Islet of Langerhans (tissue), 1 donor: ENCODE data around the gene ALPP.
"Not testable (repeated sequence)": the region's sequence is repeated elsewhere in the genome, so short reads cannot be mapped to it uniquely, and the experiment has no call there.

Experiments
- FAIRE-seq: peaks from one replicate; lab custom pipeline; 2011; peaks lifted over from hg19 to GRCh38; lab: Jason Lieb, UNC

The ALPP gene

GRCh38 chr2:232364806-232365594 lies 13.6 kb upstream of the ALPP start:
- not testable (repeated sequence) for FAIRE-seq

GRCh38 chr2:232365621-232366321 lies 12.8 kb upstream of the ALPP start:
- FAIRE-seq, result no peak

GRCh38 chr2:232366461-232366860 lies 12.1 kb upstream of the ALPP start:
- FAIRE-seq, result not testable (repeated sequence)

GRCh38 chr2:232367016-232367415 lies 11.5 kb upstream of the ALPP start:
- FAIRE-seq, result no peak

GRCh38 chr2:232367591-232368233 lies 10.8 kb upstream of the ALPP start:
- no peak for FAIRE-seq

- no peak for FAIRE-seq
These were observed 10.2 kb upstream of the ALPP start for GRCh38 chr2:232368311-232368731.

- FAIRE-seq, result no peak
These were observed 9.2 kb upstream of the ALPP start for GRCh38 chr2:232369126-232369951.

- FAIRE-seq, result not testable (repeated sequence)
These were observed 8.5 kb upstream of the ALPP start for GRCh38 chr2:232370007-232370406.

- FAIRE-seq, result no peak
These were observed 6.0 kb upstream of the ALPP start for GRCh38 chr2:232372231-232373208.

- FAIRE-seq, result no peak
These were observed 4.2 kb upstream of the ALPP start for GRCh38 chr2:232374356-232374755.

- no peak for FAIRE-seq
These were observed 3.4 kb upstream of the ALPP start for GRCh38 chr2:232375164-232375563.

GRCh38 chr2:232376260-232376659 lies 2.3 kb upstream of the ALPP start:
- no peak for FAIRE-seq

- FAIRE-seq, result no peak
These were observed 1.8 kb upstream of the ALPP start for GRCh38 chr2:232376713-232377112.

GRCh38 chr2:232377319-232377718 lies 1.2 kb upstream of the ALPP start:
- no peak for FAIRE-seq

GRCh38 chr2:232377841-232378734 lies 463 bp upstream of the ALPP start:
- FAIRE-seq, result no peak

GRCh38 chr2:232379610-232380590 lies 1.3 kb downstream of the ALPP start:
- not testable (repeated sequence) for FAIRE-seq

GRCh38 chr2:232381204-232382031 lies 2.9 kb downstream of the ALPP start:
- not testable (repeated sequence) for FAIRE-seq
